ENCODE measurements around the gene CHAD.

DNA sequence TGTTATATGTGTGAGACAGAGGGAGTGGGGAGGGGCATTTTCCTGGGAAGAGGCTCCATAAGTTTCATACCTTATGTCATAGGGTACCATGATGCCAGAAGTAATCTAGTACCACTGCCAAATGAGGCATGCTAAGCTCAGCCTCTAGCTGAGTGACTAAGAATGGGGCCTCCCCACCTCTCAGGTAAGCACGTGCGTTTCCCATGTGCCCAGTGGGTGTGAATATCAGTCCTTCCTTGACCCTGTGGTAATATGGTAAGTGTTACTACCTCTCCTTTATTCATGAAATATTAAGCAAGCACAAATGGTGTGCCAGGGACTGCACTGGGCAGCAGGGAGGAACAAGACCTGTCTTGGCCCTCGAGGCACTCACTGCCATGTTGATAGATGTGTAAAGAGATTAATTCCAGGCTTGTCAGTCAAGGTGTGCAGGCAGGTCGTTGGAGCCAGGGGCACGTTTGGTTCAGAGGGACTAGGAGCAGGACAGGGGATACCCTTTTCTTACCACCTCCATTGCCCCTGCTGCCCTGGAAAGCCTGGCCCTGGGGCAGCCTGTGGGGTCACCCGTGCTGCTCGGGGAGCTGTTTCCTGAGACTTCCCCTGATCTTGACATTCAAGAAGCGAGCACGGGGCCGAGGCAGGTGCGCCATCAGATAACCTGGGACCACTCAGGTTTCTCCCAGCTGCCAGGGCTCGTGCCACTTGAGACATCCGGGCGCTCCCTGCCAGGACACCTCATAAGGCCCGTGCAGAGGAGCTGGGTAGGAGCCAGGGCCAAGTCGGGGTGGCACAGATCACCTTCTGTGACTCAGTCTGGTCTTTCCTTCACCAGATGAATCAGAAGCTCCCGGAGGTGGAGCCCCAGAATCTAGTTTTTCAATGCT lies 18.8 kb upstream of the CHAD start:
- TF ChIP-seq, protein P1, sequence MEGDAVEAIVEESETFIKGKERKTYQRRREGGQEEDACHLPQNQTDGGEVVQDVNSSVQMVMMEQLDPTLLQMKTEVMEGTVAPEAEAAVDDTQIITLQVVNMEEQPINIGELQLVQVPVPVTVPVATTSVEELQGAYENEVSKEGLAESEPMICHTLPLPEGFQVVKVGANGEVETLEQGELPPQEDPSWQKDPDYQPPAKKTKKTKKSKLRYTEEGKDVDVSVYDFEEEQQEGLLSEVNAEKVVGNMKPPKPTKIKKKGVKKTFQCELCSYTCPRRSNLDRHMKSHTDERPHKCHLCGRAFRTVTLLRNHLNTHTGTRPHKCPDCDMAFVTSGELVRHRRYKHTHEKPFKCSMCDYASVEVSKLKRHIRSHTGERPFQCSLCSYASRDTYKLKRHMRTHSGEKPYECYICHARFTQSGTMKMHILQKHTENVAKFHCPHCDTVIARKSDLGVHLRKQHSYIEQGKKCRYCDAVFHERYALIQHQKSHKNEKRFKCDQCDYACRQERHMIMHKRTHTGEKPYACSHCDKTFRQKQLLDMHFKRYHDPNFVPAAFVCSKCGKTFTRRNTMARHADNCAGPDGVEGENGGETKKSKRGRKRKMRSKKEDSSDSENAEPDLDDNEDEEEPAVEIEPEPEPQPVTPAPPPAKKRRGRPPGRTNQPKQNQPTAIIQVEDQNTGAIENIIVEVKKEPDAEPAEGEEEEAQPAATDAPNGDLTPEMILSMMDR (IDR thresholded peaks at IDR 0.05) = no peak
- no peak for TF ChIP-seq POLR2A (IDR thresholded peaks at IDR 0.05)

Data from testis (tissue), 2 donors.